ENCODE results near the gene CGREF1.

DNA sequence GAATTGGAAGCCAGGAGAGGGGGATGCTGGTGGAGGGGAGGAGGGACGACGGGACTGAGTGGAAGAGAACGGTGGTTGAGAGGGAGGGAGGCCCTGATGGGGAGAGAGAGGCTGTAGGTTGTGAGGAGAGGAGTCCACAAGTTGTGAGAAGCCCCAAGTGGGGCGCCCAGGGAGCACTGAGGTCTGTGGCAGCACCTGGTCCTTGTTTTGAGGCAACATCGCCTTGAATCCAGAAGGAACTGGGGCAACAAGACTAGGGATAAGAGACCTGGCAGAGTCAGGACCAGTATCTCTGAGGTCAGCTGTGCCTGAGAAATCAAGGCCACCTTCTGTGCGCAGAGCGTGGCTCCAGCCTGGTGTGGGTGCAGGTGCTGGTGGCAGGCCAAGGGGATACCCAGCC lies 19.2 kb upstream of the CGREF1 start:
- TF ChIP-seq, protein P1, sequence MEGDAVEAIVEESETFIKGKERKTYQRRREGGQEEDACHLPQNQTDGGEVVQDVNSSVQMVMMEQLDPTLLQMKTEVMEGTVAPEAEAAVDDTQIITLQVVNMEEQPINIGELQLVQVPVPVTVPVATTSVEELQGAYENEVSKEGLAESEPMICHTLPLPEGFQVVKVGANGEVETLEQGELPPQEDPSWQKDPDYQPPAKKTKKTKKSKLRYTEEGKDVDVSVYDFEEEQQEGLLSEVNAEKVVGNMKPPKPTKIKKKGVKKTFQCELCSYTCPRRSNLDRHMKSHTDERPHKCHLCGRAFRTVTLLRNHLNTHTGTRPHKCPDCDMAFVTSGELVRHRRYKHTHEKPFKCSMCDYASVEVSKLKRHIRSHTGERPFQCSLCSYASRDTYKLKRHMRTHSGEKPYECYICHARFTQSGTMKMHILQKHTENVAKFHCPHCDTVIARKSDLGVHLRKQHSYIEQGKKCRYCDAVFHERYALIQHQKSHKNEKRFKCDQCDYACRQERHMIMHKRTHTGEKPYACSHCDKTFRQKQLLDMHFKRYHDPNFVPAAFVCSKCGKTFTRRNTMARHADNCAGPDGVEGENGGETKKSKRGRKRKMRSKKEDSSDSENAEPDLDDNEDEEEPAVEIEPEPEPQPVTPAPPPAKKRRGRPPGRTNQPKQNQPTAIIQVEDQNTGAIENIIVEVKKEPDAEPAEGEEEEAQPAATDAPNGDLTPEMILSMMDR (conservative IDR thresholded peaks at IDR 0.05 in 1 of 2, IDR thresholded peaks at IDR 0.05 in 1 of 2; ENCODE audit: extremely low read depth in 1 of 2, insufficient read depth in 1 of 2, low read depth in 1 of 2, low read length in 2 of 2): no peak
- no peak for TF ChIP-seq EZH2 (IDR thresholded peaks at IDR 0.05; ENCODE audit: borderline replicate concordance, low read length)

Data from mammary epithelial cell (primary cell).